Activated CD8-positive, alpha-beta T cell treated with anti-CD3 and anti-CD28 coated beads, Interleukin-2, amount 10 ng/mL, durations not matched to agents 7 days and 5 days (primary cell): ENCODE measurements around the gene RRP36. TPM values are rescaled to one million over a fixed set of nuclear protein-coding genes. Genes with fewer than 3 reads are reported as not detected.

Experiments used
- ATAC-seq: fragments of 150-1000 bp; cut with Tn5 transposase; one replicate; pipeline ENCODE4 v1.10.0; 2021; ENCODE audit warnings: moderate library complexity
- CTCF ChIA-PET: fragments of 350-600 bp; sonication (Branson Sonifier 250); formaldehyde crosslinking; loops from one replicate; lab custom pipeline; 2021; ENCODE audit warnings: antibody characterized with exemption; lab: Charles Lee
- POLR2A ChIA-PET: fragments of 350-600 bp; sonication (Branson Sonifier 250); formaldehyde crosslinking; loops from one replicate; lab custom pipeline; 2021; ENCODE audit warnings: antibody characterized with exemption; lab: Charles Lee
- DNase-seq: peaks from one replicate; pipeline ENCODE4 v3.0.0-alpha.2; 2020
- H3K27ac Mint-ChIP-seq: one replicate; pipeline ENCODE4 v1.8.0; 2021; ENCODE audit warnings: mild to moderate bottlenecking, mixed read lengths
- H3K27me3 Mint-ChIP-seq: one replicate; pipeline ENCODE4 v1.8.0; 2021; ENCODE audit warnings: low read depth, mixed read lengths
- H3K36me3 Mint-ChIP-seq: one replicate; pipeline ENCODE4 v1.8.0; 2021; ENCODE audit warnings: low read depth, mixed read lengths
- H3K4me1 Mint-ChIP-seq: one replicate; pipeline ENCODE4 v1.8.0; 2021; ENCODE audit warnings: low read depth, mixed read lengths
- H3K4me3 Mint-ChIP-seq: one replicate; pipeline ENCODE4 v1.8.0; 2021; ENCODE audit warnings: mild to moderate bottlenecking, mixed read lengths
- H3K9me3 Mint-ChIP-seq: one replicate; pipeline ENCODE4 v1.8.0; 2022; ENCODE audit warnings: mixed read lengths; ENCODE audit not compliant: insufficient read depth
- total RNA-seq, 2 experiments: library from RNA; stranded (reverse); gene quantifications; one replicate each; pipeline ENCODE4 v1.2.3, GENCODE V29; 2021

RRP36 gene
- total RNA-seq, 2 experiments from 2014 or later = 84.3 to 92.8 TPM

GRCh38 chr6:43074847-43075669, 53.6 kb downstream of the RRP36 start:
- ATAC-seq (no peak), DNase-seq (no peak)
- CTCF ChIA-PET = interaction anchor here (4.7 kb wide), 1 partner anchor 68 kb away, joined by 22 read pairs; no protein-coding TSS in a partner anchor
- Mint-ChIP-seq H3K4me3 (no peak overlapping the region), H3K36me3 (no peaks in the 10 kb centered on the region), H3K4me1 (peaks cover 7% of the 10 kb centered on the region), H3K9me3 (no peaks in the 10 kb centered on the region), H3K27ac (no peak overlapping the region), H3K27me3 (peaks cover 25% of the 10 kb centered on the region)
- POLR2A ChIA-PET = no interaction called here

- ATAC-seq (peak; percentile 62), DNase-seq (no peak)
- H3K36me3 Mint-ChIP-seq = no peaks in the 10 kb centered on the region
- H3K27me3 Mint-ChIP-seq = peaks cover 26% of the 10 kb centered on the region
- no peak within 1 kb of the TSS for H3K27ac Mint-ChIP-seq
- peak within 1 kb of the TSS; percentile 40 for H3K4me3 Mint-ChIP-seq
- no peaks in the 10 kb centered on the region for H3K9me3 Mint-ChIP-seq
- H3K4me1 Mint-ChIP-seq = peaks cover 7% of the 10 kb centered on the region
- ChIA-PET CTCF (interaction anchor here (4.7 kb wide), 1 partner anchor 67 kb away, joined by 22 read pairs; no protein-coding TSS in a partner anchor), POLR2A (no interaction called here)
Measured at GRCh38 chr6:43075670-43076463, 54.4 kb downstream of the RRP36 start, which contains the start of gene PTK7. TSS of gene PTK7 (plus strand) at chr6:43076314. CDS start at chr6:43076489, 175 bp downstream.

- POLR2A ChIA-PET = no interaction called here
- H3K27me3 Mint-ChIP-seq = peaks cover 29% of the 10 kb centered on the region
- no peak overlapping the region for H3K27ac Mint-ChIP-seq
- H3K4me1 Mint-ChIP-seq = peaks cover 7% of the 10 kb centered on the region
- no peaks in the 10 kb centered on the region for H3K36me3 Mint-ChIP-seq
- H3K9me3 Mint-ChIP-seq = no peaks in the 10 kb centered on the region
- H3K4me3 Mint-ChIP-seq = peak overlapping the region; percentile 40
- DNase-seq = no peak
- peak; percentile 20 for ATAC-seq
- CTCF ChIA-PET = interaction anchor here (4.7 kb wide), 1 partner anchor 66 kb away, joined by 22 read pairs; no protein-coding TSS in a partner anchor
Measured at GRCh38 chr6:43076464-43077332, 55.3 kb downstream of the RRP36 start.

DNA sequence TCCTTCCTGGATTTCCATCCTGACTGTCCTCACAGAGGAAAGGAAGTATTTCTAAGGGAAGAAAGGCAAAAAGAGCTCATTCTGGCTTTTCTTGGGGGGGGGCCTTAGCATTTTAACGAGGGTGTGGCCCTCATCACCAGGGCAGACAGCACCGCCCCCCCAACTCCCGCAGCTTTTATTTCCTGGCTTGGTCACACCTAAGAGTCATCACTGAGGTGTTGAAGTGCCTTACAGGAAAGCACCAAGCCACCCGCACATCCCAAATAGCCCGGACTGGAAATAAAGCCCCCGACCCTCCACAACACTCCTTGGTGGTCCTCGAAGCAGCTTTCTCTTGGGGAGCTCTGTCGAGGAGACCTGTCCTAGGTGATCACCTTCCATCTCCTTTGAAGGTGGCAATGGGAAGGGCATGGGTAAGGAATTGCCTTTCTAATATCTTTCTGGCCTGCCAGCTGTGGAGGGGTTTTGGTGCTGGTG, 55.9 kb downstream of the RRP36 start:
- Mint-ChIP-seq H3K27ac (no peak overlapping the region), H3K9me3 (no peaks in the 10 kb centered on the region), H3K36me3 (no peaks in the 10 kb centered on the region), H3K4me1 (peaks cover 8% of the 10 kb centered on the region), H3K4me3 (peak overlapping the region; percentile 40), H3K27me3 (peaks cover 30% of the 10 kb centered on the region)
- CTCF ChIA-PET = interaction anchor here (4.7 kb wide), 1 partner anchor 65 kb away, joined by 22 read pairs; no protein-coding TSS in a partner anchor
- ATAC-seq (no peak), DNase-seq (no peak)
- POLR2A ChIA-PET = interaction anchor here (0.8 kb wide), 1 partner anchor 148 kb away, joined by 4 read pairs; the partner anchor contains the start of gene CNPY3

DNA sequence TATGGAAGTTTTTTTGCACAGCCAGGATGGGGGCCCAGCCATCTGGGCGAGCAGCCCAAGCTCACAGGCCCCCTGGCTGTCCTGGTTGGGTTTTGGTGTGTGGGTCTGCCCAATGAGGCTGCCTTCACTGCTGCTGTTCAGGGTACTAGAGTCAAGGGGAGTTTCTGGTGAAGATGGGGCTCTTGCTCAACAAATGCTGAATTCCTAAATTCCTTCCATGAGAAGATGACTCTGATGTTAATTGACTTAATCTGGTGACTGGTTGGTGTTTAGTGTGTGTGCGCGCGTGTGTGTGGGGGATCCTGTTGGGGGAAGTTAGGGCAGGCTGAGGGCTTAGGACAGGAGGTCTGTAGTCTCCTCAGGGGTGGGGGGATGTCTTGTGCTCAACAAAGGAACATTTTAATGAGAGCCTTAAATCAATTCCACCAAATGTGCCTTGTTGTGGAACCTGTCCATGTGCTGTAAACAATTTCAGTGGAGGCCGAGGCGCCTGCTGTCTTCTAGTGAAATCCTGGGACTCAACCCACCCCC, 56.6 kb downstream of the RRP36 start:
- CTCF ChIA-PET = interaction anchor here (4.7 kb wide), 1 partner anchor 65 kb away, joined by 22 read pairs; no protein-coding TSS in a partner anchor
- DNase-seq (no peak), ATAC-seq (no peak)
- H3K4me3 Mint-ChIP-seq = no peak overlapping the region
- H3K27me3 Mint-ChIP-seq = peaks cover 33% of the 10 kb centered on the region
- peaks cover 8% of the 10 kb centered on the region for H3K4me1 Mint-ChIP-seq
- POLR2A ChIA-PET = interaction anchor here (0.8 kb wide), 1 partner anchor 149 kb away, joined by 4 read pairs; the partner anchor contains the start of gene CNPY3
- no peak overlapping the region for H3K27ac Mint-ChIP-seq
- H3K9me3 Mint-ChIP-seq = no peaks in the 10 kb centered on the region
- H3K36me3 Mint-ChIP-seq = no peaks in the 10 kb centered on the region

GRCh38 chr6:43078691-43079090, 57.3 kb downstream of the RRP36 start:
- POLR2A ChIA-PET = no interaction called here

More at GRCh38 chr6:43078691-43079090, 57.3 kb downstream of the RRP36 start:
- CTCF ChIA-PET = no interaction called here
- H3K36me3 Mint-ChIP-seq = no peaks in the 10 kb centered on the region
- DNase-seq (no peak), ATAC-seq (no peak)
- no peaks in the 10 kb centered on the region for H3K9me3 Mint-ChIP-seq
- H3K4me1 Mint-ChIP-seq = peaks cover 8% of the 10 kb centered on the region
- H3K4me3 Mint-ChIP-seq = no peak overlapping the region
- peaks cover 33% of the 10 kb centered on the region for H3K27me3 Mint-ChIP-seq
- no peak overlapping the region for H3K27ac Mint-ChIP-seq

Other genes starting within 250 kb of the RRP36 start
- 10 to 100 TPM; 18.0 to 18.8 TPM for gene BICRAL, start 239.6 kb upstream of the RRP36 start, total RNA-seq
- 10 to 100 TPM; 74.1 to 77.9 TPM for gene RPL7L1, start 142.0 kb upstream of the RRP36 start, total RNA-seq
- gene PTCRA, start 105.6 kb upstream of the RRP36 start, total RNA-seq = not detected
- gene CNPY3, start 92.1 kb upstream of the RRP36 start, total RNA-seq = 10 to 100 TPM; 86.0 to 87.6 TPM
- gene GNMT, start 60.9 kb upstream of the RRP36 start, total RNA-seq = 1 to 10 TPM; 1.1 to 1.2 TPM
- 10 to 100 TPM; 11.1 to 12.0 TPM for gene PEX6, start 42.4 kb upstream of the RRP36 start, total RNA-seq
- 10 to 100 TPM; 63.1 to 66.5 TPM for gene PPP2R5D, start 37.1 kb upstream of the RRP36 start, total RNA-seq
- 10 to 100 TPM; 77.1 to 84.1 TPM for gene MEA1, start 7.7 kb upstream of the RRP36 start, total RNA-seq
- gene KLHDC3, start 7.4 kb upstream of the RRP36 start, total RNA-seq = 10 to 100 TPM; 75.4 to 76.0 TPM
- gene CUL7, start 32.2 kb downstream of the RRP36 start, total RNA-seq = 1 to 10 TPM; 8.5 to 8.9 TPM
- gene MRPL2, start 37.8 kb downstream of the RRP36 start, total RNA-seq = 10 to 100 TPM; 57.5 to 58.7 TPM
- gene KLC4, start 38.0 kb downstream of the RRP36 start, total RNA-seq = 10 to 100 TPM; 11.1 to 12.4 TPM
- 1 to 10 TPM; 1.2 to 1.8 TPM for gene PTK7, start 54.7 kb downstream of the RRP36 start, total RNA-seq
- 10 to 100 TPM; 41.4 to 43.8 TPM for gene SRF, start 149.6 kb downstream of the RRP36 start, total RNA-seq
- gene CUL9, start 160.6 kb downstream of the RRP36 start, total RNA-seq = 10 to 100 TPM; 50.0 to 51.2 TPM
- gene DNPH1, start 207.9 kb downstream of the RRP36 start, total RNA-seq = 10 to 100 TPM; 42.5 to 47.2 TPM
- not detected for gene TTBK1, start 221.9 kb downstream of the RRP36 start, total RNA-seq